ENCODE measurements around the gene HS3ST3A1.

- no peak for TF ChIP-seq CTCF (IDR thresholded peaks at IDR 0.05; ENCODE audit: control extremely low read depth in 1 of 3, insufficient read depth in 1 of 3, low read depth in 1 of 3, low read length in 3 of 3)
- TF ChIP-seq ATF3 (IDR thresholded peaks at IDR 0.05; ENCODE audit: insufficient read depth, low read depth, low read length), result no peak
- no peak for TF ChIP-seq EZH2 (IDR thresholded peaks at IDR 0.05; ENCODE audit: low read depth, low read length, severe bottlenecking)
- TF ChIP-seq BACH1 (IDR thresholded peaks at IDR 0.05; ENCODE audit: low read length), result no peak
- no peak for TF ChIP-seq POLR2A (IDR thresholded peaks at IDR 0.05; ENCODE audit: control extremely low read depth in 1 of 2, low read depth in 2 of 2, low read length in 2 of 2)
- no peak for TF ChIP-seq FOSL1 (IDR thresholded peaks at IDR 0.05; ENCODE audit: insufficient read depth, low read depth, low read length)
- no peak for TF ChIP-seq JUN (IDR thresholded peaks at IDR 0.05; ENCODE audit: low read depth, low read length)
- TF ChIP-seq RAD21 (IDR thresholded peaks at IDR 0.05 in 1 of 2, conservative IDR thresholded peaks at IDR 0.05 in 1 of 2; ENCODE audit: low read depth in 2 of 2, low read length in 2 of 2), result no peak
- TF ChIP-seq JUND (IDR thresholded peaks at IDR 0.05; ENCODE audit: low read length), result no peak
- TF ChIP-seq HDAC2 (IDR thresholded peaks at IDR 0.05; ENCODE audit: borderline replicate concordance in 1 of 2, low read depth in 2 of 2, low read length in 2 of 2), result no peak
Measured at GRCh38 chr17:13640551-13640950, 38.8 kb upstream of the HS3ST3A1 start.
